ENCODE results near the gene CTDSPL.
A peak's percentile ranks its signal among the peaks of the same experiment; 100 is the strongest.

CTDSPL gene

GRCh38 chr3:37913522-37913921 is 51.8 kb downstream of the CTDSPL start:
- no peak for DNase-seq (ENCODE audit: low read depth in 1 of 2, low spot score in 1 of 2)
- in situ Hi-C loops (cut with HindIII; ENCODE audit: low pct_unique_long_range_greater_than_20kb, low sequenced_read_pairs), result no loop called here
- no peak for TF ChIP-seq JUND (IDR thresholded peaks at IDR 0.05; ENCODE audit: low read depth)

GRCh38 chr3:37916685-37917084 is 55.0 kb downstream of the CTDSPL start:
- no peak for TF ChIP-seq JUND (IDR thresholded peaks at IDR 0.05; ENCODE audit: low read depth)
- DNase-seq (ENCODE audit: low read depth in 1 of 2, low spot score in 1 of 2), result no peak
- in situ Hi-C loops (cut with HindIII; ENCODE audit: low pct_unique_long_range_greater_than_20kb, low sequenced_read_pairs), result no loop called here

- TF ChIP-seq JUND (IDR thresholded peaks at IDR 0.05; ENCODE audit: low read depth), result no peak
- in situ Hi-C loops (cut with HindIII; ENCODE audit: low pct_unique_long_range_greater_than_20kb, low sequenced_read_pairs), result no loop called here
Observed at GRCh38 chr3:37918627-37919026, 56.9 kb downstream of the CTDSPL start.

GRCh38 chr3:37920156-37920699 is 58.5 kb downstream of the CTDSPL start:
- DNase-seq (ENCODE audit: low read depth in 1 of 2, low spot score in 1 of 2), result peak; percentile 31 to 47
- in situ Hi-C loops (cut with HindIII; ENCODE audit: low pct_unique_long_range_greater_than_20kb, low sequenced_read_pairs), result no loop called here

More at GRCh38 chr3:37918627-37919026, 56.9 kb downstream of the CTDSPL start:
- DNase-seq (ENCODE audit: low read depth in 1 of 2, low spot score in 1 of 2), result no peak

GRCh38 chr3:37921025-37921424 is 59.3 kb downstream of the CTDSPL start:
- peak in 1 of 2 experiments; percentile 65 for DNase-seq (ENCODE audit: low read depth in 1 of 2, low spot score in 1 of 2)
- in situ Hi-C loops (cut with HindIII; ENCODE audit: low pct_unique_long_range_greater_than_20kb, low sequenced_read_pairs), result no loop called here
- TF ChIP-seq JUND (IDR thresholded peaks at IDR 0.05; ENCODE audit: low read depth), result no peak

More at GRCh38 chr3:37920156-37920699, 58.5 kb downstream of the CTDSPL start:
- TF ChIP-seq JUND (IDR thresholded peaks at IDR 0.05; ENCODE audit: low read depth), result no peak

GRCh38 chr3:37922721-37923568 is 61.3 kb downstream of the CTDSPL start:
- TF ChIP-seq JUND (IDR thresholded peaks at IDR 0.05; ENCODE audit: low read depth), result no peak
- in situ Hi-C loops (cut with HindIII; ENCODE audit: low pct_unique_long_range_greater_than_20kb, low sequenced_read_pairs), result no loop called here

GRCh38 chr3:37923569-37924040 is 61.9 kb downstream of the CTDSPL start:
- no peak for DNase-seq (ENCODE audit: low read depth in 1 of 2, low spot score in 1 of 2)
- in situ Hi-C loops (cut with HindIII; ENCODE audit: low pct_unique_long_range_greater_than_20kb, low sequenced_read_pairs), result no loop called here
- TF ChIP-seq JUND (IDR thresholded peaks at IDR 0.05; ENCODE audit: low read depth), result no peak

More at GRCh38 chr3:37922721-37923568, 61.3 kb downstream of the CTDSPL start:
- DNase-seq (ENCODE audit: low read depth in 1 of 2, low spot score in 1 of 2), result no peak

GRCh38 chr3:37924453-37924852 is 62.8 kb downstream of the CTDSPL start:
- in situ Hi-C loops (cut with HindIII; ENCODE audit: low pct_unique_long_range_greater_than_20kb, low sequenced_read_pairs), result no loop called here
- DNase-seq (ENCODE audit: low read depth in 1 of 2, low spot score in 1 of 2), result no peak
- no peak for TF ChIP-seq JUND (IDR thresholded peaks at IDR 0.05; ENCODE audit: low read depth)

- no peak for TF ChIP-seq JUND (IDR thresholded peaks at IDR 0.05; ENCODE audit: low read depth)
- in situ Hi-C loops (cut with HindIII; ENCODE audit: low pct_unique_long_range_greater_than_20kb, low sequenced_read_pairs), result no loop called here
- no peak for DNase-seq (ENCODE audit: low read depth in 1 of 2, low spot score in 1 of 2)
Observed at GRCh38 chr3:37925157-37925556, 63.5 kb downstream of the CTDSPL start.

GRCh38 chr3:37926611-37927010 is 64.9 kb downstream of the CTDSPL start:
- no peak for DNase-seq (ENCODE audit: low read depth in 1 of 2, low spot score in 1 of 2)
- no peak for TF ChIP-seq JUND (IDR thresholded peaks at IDR 0.05; ENCODE audit: low read depth)
- in situ Hi-C loops (cut with HindIII; ENCODE audit: low pct_unique_long_range_greater_than_20kb, low sequenced_read_pairs), result no loop called here

- in situ Hi-C loops (cut with HindIII; ENCODE audit: low pct_unique_long_range_greater_than_20kb, low sequenced_read_pairs), result no loop called here
Observed at GRCh38 chr3:37930495-37930894, 68.8 kb downstream of the CTDSPL start.

GRCh38 chr3:37932505-37932904 is 70.8 kb downstream of the CTDSPL start:
- TF ChIP-seq JUND (IDR thresholded peaks at IDR 0.05; ENCODE audit: low read depth), result no peak
- in situ Hi-C loops (cut with HindIII; ENCODE audit: low pct_unique_long_range_greater_than_20kb, low sequenced_read_pairs), result no loop called here

More at GRCh38 chr3:37930495-37930894, 68.8 kb downstream of the CTDSPL start:
- DNase-seq (ENCODE audit: low read depth in 1 of 2, low spot score in 1 of 2), result no peak
- TF ChIP-seq JUND (IDR thresholded peaks at IDR 0.05; ENCODE audit: low read depth), result no peak

GRCh38 chr3:37934631-37935289 is 73.1 kb downstream of the CTDSPL start:
- no peak for DNase-seq (ENCODE audit: low read depth in 1 of 2, low spot score in 1 of 2)
- no peak for TF ChIP-seq JUND (IDR thresholded peaks at IDR 0.05; ENCODE audit: low read depth)
- in situ Hi-C loops (cut with HindIII; ENCODE audit: low pct_unique_long_range_greater_than_20kb, low sequenced_read_pairs), result no loop called here

More at GRCh38 chr3:37932505-37932904, 70.8 kb downstream of the CTDSPL start:
- DNase-seq (ENCODE audit: low read depth in 1 of 2, low spot score in 1 of 2), result no peak

Data from T47D (cell line).